ENCODE data around the gene VANGL2. TPM values are rescaled to one million over a fixed set of nuclear protein-coding genes. Genes with fewer than 3 reads are reported as not detected.

VANGL2 gene
- under 1 TPM in 1 of 2 experiments, not detected in 1; 0.04 TPM for total RNA-seq

DNA sequence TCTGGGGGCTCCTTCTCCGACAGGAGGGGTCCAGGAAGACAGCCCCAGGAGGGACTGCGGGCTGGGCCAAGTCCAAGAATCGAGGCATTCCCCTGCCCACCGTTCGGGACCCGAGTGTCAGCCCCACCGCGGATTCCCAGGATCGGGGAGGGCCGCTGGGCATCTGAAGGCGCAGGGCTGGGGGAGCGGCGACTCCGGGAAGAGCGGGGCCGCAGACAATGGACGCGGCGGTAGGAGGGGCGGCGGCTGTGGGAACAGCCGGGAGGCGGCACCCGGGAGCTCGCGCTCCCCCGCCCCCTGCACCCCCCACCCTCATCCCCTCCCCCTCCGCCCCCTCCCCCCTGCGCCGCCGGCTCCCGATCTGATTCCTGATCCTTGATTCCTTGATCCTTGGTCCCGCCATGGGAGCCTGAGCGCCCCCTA, at the start of gene VANGL2:
TSS of gene VANGL2 (plus strand) at position 342 of the 423 bp plus-strand sequence. CDS start 15,274 bp downstream, outside the sequence.
- CTCF ChIA-PET = no interaction called here
- Mint-ChIP-seq H3K9me3 (no peaks in the 10 kb centered on the region), H3K36me3 (ENCODE audit: low read depth) (no peaks in the 10 kb centered on the region), H3K27ac (no peak within 1 kb of the TSS), H3K4me1 (peaks cover 2% of the 10 kb centered on the region), H3K4me3 (no peak within 1 kb of the TSS), H3K27me3 (peaks cover 35% of the 10 kb centered on the region)
- peak; percentile 21 for DNase-seq
- POLR2A ChIA-PET = no interaction called here

DNA sequence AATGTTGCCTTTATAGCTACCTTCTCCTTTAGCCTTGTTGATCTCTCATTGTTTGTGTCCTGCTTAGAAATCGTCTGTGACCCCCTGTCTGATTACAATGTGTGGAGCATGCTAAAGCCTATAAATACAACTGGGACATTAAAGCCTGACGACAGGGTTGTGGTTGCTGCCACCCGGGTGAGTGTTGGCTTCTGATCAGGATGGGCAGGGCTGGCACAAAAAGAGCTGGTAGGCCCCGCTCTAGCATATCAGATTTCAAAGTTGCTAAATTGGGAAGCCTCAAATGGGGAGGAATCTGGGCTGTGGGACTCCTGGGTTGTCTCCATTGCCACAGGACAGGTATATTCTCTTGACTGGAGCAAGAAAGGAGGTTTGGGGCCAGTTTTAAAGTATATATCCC, 48.7 kb upstream of the VANGL2 start:
- no peak for DNase-seq
- H3K4me3 Mint-ChIP-seq = no peak overlapping the region
- ChIA-PET POLR2A (no interaction called here), CTCF (interaction anchor here (0.7 to 1.6 kb wide), 4 partner anchors 25 to 330 kb away, joined by 3 to 4 read pairs (median 3); no protein-coding TSS in a partner anchor)
- H3K9me3 Mint-ChIP-seq = no peaks in the 10 kb centered on the region
- no peaks in the 10 kb centered on the region for H3K27me3 Mint-ChIP-seq
- peaks cover 16% of the 10 kb centered on the region for H3K4me1 Mint-ChIP-seq
- H3K27ac Mint-ChIP-seq = no peak overlapping the region
- H3K36me3 Mint-ChIP-seq (ENCODE audit: low read depth) = peaks cover 72% of the 10 kb centered on the region

DNA sequence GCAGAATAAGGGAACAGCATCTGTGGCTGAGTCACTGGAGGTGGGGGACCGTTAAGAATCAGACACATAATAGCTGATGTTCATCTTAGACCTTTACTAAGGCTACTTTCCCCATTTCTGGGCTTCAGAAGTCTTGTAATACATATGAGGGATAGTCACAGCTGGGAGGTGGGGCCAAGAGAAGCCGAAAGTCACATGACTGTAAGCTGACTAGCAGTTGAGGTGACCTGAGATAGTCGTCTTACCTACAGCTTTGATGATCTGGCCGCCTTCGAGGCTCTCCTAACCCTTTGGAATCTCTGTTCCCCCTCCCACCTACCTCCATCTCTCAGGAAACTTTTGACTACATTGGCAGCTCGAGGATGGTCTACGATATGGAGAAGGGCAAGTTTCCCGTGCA, 47.8 kb upstream of the VANGL2 start:
- Mint-ChIP-seq H3K9me3 (no peaks in the 10 kb centered on the region), H3K27ac (no peak overlapping the region), H3K36me3 (ENCODE audit: low read depth) (peaks cover 70% of the 10 kb centered on the region), H3K4me1 (peaks cover 7% of the 10 kb centered on the region), H3K4me3 (no peak overlapping the region), H3K27me3 (no peaks in the 10 kb centered on the region)
- ChIA-PET POLR2A (no interaction called here), CTCF (interaction anchor here (1.2 to 2.9 kb wide), 4 partner anchors 20 to 64 kb away, joined by 3 to 8 read pairs (median 4); no protein-coding TSS in a partner anchor)
- no peak for DNase-seq

DNA sequence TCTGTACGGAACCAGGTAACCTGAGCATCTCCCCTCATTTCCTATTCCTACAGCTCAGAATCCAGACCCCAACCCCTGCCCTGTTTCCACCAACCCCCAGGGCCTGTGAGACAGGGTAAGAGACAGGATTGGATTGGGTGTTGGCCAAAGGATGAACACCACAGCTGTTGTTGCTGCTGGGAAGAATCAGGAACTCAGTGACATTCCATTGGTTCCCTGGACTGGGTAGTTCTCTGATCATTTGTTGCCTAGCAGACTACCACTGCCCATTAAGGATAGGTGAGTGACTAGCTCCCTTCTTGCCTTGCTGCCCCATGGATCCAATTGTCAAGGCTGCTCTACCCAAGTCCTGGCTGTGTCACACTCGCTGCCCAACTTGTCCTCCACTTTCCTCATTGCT, 47.1 kb upstream of the VANGL2 start:
- POLR2A ChIA-PET = no interaction called here
- Mint-ChIP-seq H3K27me3 (no peaks in the 10 kb centered on the region), H3K4me3 (no peak overlapping the region), H3K27ac (no peak overlapping the region), H3K36me3 (ENCODE audit: low read depth) (peaks cover 77% of the 10 kb centered on the region), H3K9me3 (no peaks in the 10 kb centered on the region), H3K4me1 (peaks cover 4% of the 10 kb centered on the region)
- no peak for DNase-seq
- CTCF ChIA-PET = interaction anchor here (1.0 to 2.9 kb wide), 4 partner anchors 19 to 62 kb away, joined by 3 to 8 read pairs (median 4); no protein-coding TSS in a partner anchor

DNA sequence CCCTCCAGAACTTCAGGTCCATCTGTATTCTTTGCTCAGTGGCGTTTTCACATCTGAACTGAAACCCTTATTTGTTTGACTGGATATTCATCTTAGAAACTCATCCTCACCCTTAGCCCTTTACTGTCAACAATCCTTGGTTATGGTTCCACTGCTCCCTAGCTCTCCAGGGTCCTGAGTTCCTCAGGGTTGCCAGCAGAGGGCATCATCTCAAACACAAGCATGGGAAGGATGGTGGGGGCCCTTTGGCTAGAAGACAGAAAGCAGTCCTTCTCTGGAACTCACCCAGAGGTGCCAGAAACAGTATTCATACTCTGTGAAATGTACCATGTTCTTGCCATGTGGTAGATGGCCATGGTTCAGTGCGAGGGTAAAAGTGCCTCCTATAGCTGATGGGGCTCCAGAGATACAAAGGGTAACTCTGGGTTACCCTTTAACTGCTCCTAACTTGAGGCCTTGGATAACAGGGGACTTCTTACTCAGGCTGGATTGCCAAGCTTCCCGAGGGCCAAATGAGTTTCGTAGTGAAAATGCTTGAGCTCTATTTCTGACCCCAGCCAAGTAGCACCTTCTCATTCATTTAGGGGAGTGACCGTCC, 45.9 kb upstream of the VANGL2 start:
- H3K36me3 Mint-ChIP-seq (ENCODE audit: low read depth) = peaks cover 78% of the 10 kb centered on the region
- H3K4me3 Mint-ChIP-seq = no peak overlapping the region
- peaks cover 4% of the 10 kb centered on the region for H3K4me1 Mint-ChIP-seq
- H3K9me3 Mint-ChIP-seq = no peaks in the 10 kb centered on the region
- H3K27ac Mint-ChIP-seq = no peak overlapping the region
- ChIA-PET POLR2A (no interaction called here), CTCF (interaction anchor here (0.6 to 4.3 kb wide), 13 partner anchors 9 to 256 kb away, joined by 3 to 18 read pairs (median 3); partner anchors contain the start of gene IGSF8)
- H3K27me3 Mint-ChIP-seq = no peaks in the 10 kb centered on the region
- peak; percentile 27 for DNase-seq

DNA sequence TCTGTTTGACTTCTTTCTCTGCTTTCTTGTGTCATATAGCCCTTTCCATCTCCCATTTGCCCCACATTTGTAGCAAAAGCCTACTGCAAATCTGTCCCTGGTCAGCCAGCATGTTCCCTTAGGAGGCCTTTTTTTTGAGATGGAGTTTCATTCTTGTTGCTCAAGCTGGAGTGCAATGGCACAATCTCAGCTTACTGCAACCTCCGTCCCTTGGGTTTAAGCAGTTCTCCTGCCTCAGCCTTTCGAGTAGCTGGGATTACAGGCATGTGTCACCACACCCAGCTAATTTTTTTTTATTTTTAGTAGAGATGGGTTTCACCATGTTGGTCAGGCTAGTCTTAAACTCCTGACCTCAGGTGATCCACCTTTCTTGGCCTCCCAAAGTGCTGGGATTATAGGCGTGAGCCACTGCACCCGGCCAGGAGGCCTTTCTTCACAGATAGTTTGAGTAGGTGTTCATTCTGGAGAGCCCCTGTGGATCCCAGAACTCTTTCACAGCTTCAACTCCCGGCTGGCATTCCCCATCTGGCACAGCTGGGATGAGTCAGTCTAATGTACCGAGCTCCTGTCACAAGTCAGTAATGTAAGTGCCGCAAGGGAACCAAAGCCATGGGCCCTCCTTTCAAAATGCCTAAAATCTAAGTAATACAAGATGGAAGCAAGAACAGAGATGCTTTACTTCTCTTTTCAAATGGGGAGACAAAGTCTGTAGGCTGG, 42.9 kb upstream of the VANGL2 start:
- no peak for DNase-seq
- CTCF ChIA-PET = interaction anchor here (0.9 to 4.3 kb wide), 3 partner anchors 17 to 256 kb away, joined by 3 to 18 read pairs (median 4); no protein-coding TSS in a partner anchor
- no peaks in the 10 kb centered on the region for H3K9me3 Mint-ChIP-seq
- H3K27me3 Mint-ChIP-seq = no peaks in the 10 kb centered on the region
- no peak overlapping the region for H3K27ac Mint-ChIP-seq
- POLR2A ChIA-PET = no interaction called here
- H3K4me3 Mint-ChIP-seq = no peak overlapping the region
- H3K36me3 Mint-ChIP-seq (ENCODE audit: low read depth) = peaks cover 55% of the 10 kb centered on the region
- no peaks in the 10 kb centered on the region for H3K4me1 Mint-ChIP-seq

DNA sequence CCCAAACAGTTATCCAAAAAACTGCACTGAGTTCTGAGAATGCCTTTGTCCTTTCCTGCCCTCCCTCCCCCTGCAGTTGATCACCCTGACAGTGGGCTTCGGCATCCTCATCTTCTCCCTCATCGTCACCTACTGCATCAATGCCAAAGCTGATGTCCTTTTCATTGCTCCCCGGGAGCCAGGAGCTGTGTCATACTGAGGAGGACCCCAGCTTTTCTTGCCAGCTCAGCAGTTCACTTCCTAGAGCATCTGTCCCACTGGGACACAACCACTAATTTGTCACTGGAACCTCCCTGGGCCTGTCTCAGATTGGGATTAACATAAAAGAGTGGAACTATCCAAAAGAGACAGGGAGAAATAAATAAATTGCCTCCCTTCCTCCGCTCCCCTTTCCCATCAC, 42.3 kb upstream of the VANGL2 start:
- Mint-ChIP-seq H3K36me3 (ENCODE audit: low read depth) (peaks cover 50% of the 10 kb centered on the region), H3K27ac (no peak overlapping the region), H3K4me1 (no peaks in the 10 kb centered on the region), H3K9me3 (no peaks in the 10 kb centered on the region), H3K4me3 (no peak overlapping the region), H3K27me3 (no peaks in the 10 kb centered on the region)
- ChIA-PET POLR2A (no interaction called here), CTCF (interaction anchor here (0.6 to 4.3 kb wide), 3 partner anchors 11 to 586 kb away, joined by 4 to 18 read pairs (median 4); no protein-coding TSS in a partner anchor)
- no peak for DNase-seq

DNA sequence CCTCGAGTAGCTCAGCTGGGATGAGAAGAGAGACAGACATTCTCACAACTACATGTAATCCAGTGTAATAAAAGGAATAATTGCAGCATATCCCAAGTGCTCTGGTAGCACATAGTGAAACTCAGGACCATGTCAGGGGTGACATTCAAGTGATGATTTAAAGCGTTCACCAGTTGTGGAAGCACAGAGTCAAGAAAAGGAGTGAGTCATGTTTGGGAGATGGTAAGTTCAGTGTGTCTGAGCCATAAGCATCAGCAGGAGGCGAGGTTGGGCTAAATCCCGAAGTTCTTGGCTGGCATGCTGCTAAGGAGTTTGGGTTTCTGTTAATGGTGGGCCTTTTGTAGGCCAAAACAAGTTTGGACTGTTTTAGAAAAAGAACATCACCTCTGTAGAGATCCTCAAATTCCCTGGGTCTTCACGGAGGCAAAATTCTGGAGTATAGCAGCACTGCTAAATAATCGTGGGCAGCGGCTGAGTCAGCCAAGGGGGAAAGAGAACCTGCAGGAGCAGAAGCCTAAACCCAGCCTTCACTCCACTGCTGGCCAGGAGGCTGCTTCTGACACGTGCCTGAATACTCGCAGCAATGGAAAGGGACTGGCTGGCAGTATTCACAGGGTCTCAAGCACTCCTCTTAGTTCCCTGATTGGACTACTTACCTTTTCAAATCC, 40.7 kb upstream of the VANGL2 start:
- Mint-ChIP-seq H3K4me3 (no peak overlapping the region), H3K27ac (no peak overlapping the region), H3K27me3 (no peaks in the 10 kb centered on the region), H3K4me1 (no peaks in the 10 kb centered on the region), H3K36me3 (ENCODE audit: low read depth) (peaks cover 36% of the 10 kb centered on the region), H3K9me3 (no peaks in the 10 kb centered on the region)
- ChIA-PET CTCF (interaction anchor here (0.7 to 1.3 kb wide), 2 partner anchors 13 to 292 kb away, joined by 4 to 5 read pairs; no protein-coding TSS in a partner anchor), POLR2A (no interaction called here)
- DNase-seq = no peak

DNA sequence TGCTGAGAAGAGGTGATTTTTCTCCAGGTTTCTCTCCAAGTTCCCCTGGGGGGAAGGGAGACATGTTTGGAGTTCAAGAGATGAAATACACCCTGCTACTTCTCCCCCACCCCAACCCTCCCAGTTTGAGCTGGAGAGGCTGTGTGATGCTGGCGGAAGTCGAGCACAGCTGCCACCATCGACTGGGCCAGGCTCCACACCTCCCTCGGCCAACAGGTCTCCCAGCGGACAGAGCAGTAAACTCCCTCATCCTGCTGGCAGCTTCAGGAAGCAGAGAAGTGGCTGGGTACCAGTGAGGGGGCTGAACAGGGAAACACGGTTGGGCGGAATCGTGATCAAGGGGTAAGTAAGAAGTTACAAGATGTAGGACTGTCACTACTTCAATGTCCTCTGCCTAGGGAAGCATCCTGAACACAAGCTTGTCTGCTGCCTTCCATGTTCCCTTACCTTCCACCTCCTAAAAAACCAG, 40.1 kb upstream of the VANGL2 start:
- no peak for DNase-seq
- Mint-ChIP-seq H3K4me1 (no peaks in the 10 kb centered on the region), H3K27ac (no peak overlapping the region), H3K36me3 (ENCODE audit: low read depth) (peaks cover 32% of the 10 kb centered on the region), H3K27me3 (no peaks in the 10 kb centered on the region), H3K4me3 (no peak overlapping the region), H3K9me3 (no peaks in the 10 kb centered on the region)
- CTCF ChIA-PET = no interaction called here
- POLR2A ChIA-PET = no interaction called here

DNA sequence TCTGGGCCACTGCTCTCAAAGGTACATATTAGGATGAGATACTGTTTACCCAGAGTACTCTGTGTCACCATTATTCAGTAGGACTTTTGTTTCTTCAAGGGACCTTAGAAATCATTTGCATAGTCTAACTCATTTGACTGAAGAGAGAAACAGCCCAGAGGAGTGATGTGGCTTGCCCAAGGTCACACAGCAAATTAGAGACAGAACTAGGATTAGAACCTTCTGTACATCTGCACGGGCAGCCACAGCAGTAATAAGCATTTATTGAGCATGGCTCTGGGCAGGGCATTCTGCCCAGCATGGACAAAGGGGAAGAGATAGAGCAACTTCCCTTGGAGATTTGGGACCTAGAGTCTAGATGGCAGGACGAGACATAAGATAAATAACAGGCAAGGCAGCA, 39.2 kb upstream of the VANGL2 start:
- H3K4me3 Mint-ChIP-seq = no peak overlapping the region
- CTCF ChIA-PET = interaction anchor here (1.1 kb wide), 1 partner anchor 13 kb away, joined by 3 read pairs; no protein-coding TSS in a partner anchor
- H3K27me3 Mint-ChIP-seq = no peaks in the 10 kb centered on the region
- no peak for DNase-seq
- POLR2A ChIA-PET = no interaction called here
- H3K36me3 Mint-ChIP-seq (ENCODE audit: low read depth) = peaks cover 24% of the 10 kb centered on the region
- H3K9me3 Mint-ChIP-seq = no peaks in the 10 kb centered on the region
- no peaks in the 10 kb centered on the region for H3K4me1 Mint-ChIP-seq
- no peak overlapping the region for H3K27ac Mint-ChIP-seq

DNA sequence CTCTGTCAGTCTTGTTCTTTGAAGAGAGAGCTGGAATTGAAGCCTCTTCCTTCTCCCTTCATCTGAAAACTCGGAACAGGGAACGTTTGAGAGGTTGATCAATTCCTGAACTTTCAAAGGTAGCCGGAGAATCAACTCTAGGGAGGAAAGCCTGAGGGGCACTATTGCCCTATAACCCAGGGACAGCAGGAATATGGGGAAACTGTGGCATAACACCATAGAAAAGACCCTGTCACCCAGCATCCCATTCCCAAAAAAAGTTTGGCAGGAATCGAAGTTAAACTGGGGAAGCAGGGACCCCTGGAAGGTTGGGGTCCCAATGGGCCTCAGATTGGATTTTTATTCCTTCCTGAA, 38.6 kb upstream of the VANGL2 start:
- ChIA-PET POLR2A (no interaction called here), CTCF (interaction anchor here (1.3 to 2.3 kb wide), 2 partner anchors 15 to 52 kb away, joined by 4 to 7 read pairs; no protein-coding TSS in a partner anchor)
- Mint-ChIP-seq H3K36me3 (ENCODE audit: low read depth) (peaks cover 20% of the 10 kb centered on the region), H3K4me3 (no peak overlapping the region), H3K4me1 (no peaks in the 10 kb centered on the region), H3K27me3 (no peaks in the 10 kb centered on the region), H3K9me3 (no peaks in the 10 kb centered on the region), H3K27ac (no peak overlapping the region)
- DNase-seq = no peak

DNA sequence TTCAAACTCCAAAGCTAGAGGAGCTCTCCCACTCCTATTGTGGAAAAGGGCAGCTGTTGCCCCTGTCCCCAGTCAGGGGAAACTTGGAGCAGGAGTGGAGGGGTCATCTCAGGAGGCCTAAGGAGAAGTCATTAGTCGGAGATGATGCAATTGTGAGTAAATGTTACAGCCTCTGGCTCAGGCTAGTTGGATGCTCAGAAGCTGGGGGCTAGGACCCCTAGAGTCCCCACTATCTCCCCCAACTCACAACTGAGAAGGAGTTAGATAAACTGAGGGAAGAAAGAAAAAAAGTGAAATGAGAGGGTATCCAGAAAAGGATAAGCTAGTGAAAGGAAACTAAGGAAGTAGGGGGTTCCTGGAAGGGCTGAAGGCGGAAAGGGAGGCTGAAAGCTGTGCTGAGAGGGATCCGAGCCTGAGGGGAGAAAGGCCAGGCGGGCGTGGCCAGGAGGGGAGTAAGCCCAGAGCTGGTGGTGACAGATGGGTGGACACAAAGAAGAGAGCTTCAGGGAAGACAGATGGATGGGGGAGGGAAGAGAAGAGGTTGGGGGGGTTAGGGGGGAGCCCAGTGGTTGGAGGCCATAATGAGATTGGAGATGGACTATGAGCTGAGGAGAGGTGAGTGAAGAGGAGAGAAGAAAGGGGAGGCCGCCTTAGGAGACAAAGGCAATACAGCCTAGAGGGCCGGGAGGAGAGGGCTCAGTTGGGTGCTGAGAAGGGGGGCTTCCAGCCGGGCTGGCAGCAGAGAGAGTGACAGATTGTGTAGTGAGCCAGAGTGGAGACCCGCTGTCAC, 38.0 kb upstream of the VANGL2 start:
- DNase-seq = no peak
- Mint-ChIP-seq H3K36me3 (ENCODE audit: low read depth) (peaks cover 16% of the 10 kb centered on the region), H3K4me1 (peaks cover under 1% of the 10 kb centered on the region), H3K27me3 (no peaks in the 10 kb centered on the region), H3K4me3 (no peak overlapping the region), H3K27ac (peak overlapping the region; percentile 27), H3K9me3 (no peaks in the 10 kb centered on the region)
- ChIA-PET CTCF (interaction anchor here (1.3 to 2.3 kb wide), 2 partner anchors 15 to 51 kb away, joined by 4 to 7 read pairs; no protein-coding TSS in a partner anchor), POLR2A (no interaction called here)
